ENCODE results near the gene SRSF8. TPM values are rescaled to one million over a fixed set of nuclear protein-coding genes. Genes with fewer than 3 reads are reported as not detected.

The SRSF8 gene
- total and polyA plus RNA-seq, 9 of the 15 experiments (the other 6 are each of a cell fraction or from before 2014, with no cell fraction given), result 18.0 to 53.4 (median 27.9) TPM

DNA sequence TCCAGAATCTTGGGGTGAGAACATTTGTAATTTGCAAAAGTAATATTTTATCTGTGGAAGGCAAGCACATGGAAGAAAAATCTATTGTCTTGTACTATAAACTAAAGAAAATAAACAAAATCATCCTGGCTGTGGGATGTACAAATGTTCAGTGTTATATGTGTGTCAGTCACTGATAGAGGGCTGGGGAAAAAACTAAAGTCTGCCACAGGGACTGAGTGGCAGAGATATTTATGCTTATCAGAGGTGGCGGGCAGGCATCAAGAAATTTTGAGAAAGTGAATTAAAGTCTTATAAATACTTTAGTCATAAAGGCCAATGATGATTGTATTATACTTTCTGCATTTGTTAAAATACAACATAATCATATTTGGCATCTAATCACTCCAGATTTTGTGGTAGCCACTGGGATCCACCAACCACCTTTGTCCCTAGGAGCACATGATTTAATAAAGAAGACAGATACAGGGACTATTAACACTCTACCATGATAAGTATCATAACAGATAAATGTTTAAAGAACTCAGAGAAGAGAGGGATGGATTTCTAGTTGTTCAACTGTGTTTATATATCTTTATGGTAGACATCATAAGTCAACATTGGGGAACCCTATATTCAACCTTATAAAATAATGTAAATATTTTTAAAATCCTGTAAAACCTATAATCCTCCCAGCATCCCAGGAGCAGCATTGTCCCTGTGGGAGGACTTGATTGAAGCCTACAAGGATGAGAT, 20.3 kb downstream of the SRSF8 start:
- H3K4me1 ChIP-seq (replicated peaks in 1 of 2; ENCODE audit: control insufficient read depth in 2 of 2, insufficient read depth in 2 of 2, low read length in 2 of 2), result peaks cover 20 to 22% of the 10 kb centered on the region in 2 experiments
- H3K9me3 ChIP-seq (replicated peaks; ENCODE audit: control insufficient read depth, insufficient read depth, low read depth, low read length), result no peaks in the 10 kb centered on the region
- no peaks in the 10 kb centered on the region for H3K36me3 ChIP-seq (ENCODE audit: control insufficient read depth, insufficient read depth, low read length)
- no TSS peak for BruUV-seq (replicated peaks)
- H3K4me3 ChIP-seq, result no peak overlapping the region
- FAIRE-seq, result no peak
- no peaks in the 10 kb centered on the region for H3K27me3 ChIP-seq (ENCODE audit: control insufficient read depth in 2 of 2, insufficient read depth in 2 of 2, low read length in 2 of 2)
- H2AFZ ChIP-seq (ENCODE audit: low read depth, low read length), result no peak overlapping the region
- TF ChIP-seq ZNF551 (CRISPR knock-in tag; IDR thresholded peaks at IDR 0.05), result no peak
- no peak for TF ChIP-seq CSDE1 (IDR thresholded peaks at IDR 0.05)
- no peak for TF ChIP-seq BRD4 (IDR thresholded peaks at IDR 0.05)
- TF ChIP-seq PRPF4 (IDR thresholded peaks at IDR 0.05; ENCODE audit: insufficient read depth, low read depth, low read length, poor library complexity, severe bottlenecking), result no peak
- TF ChIP-seq, protein P1, sequence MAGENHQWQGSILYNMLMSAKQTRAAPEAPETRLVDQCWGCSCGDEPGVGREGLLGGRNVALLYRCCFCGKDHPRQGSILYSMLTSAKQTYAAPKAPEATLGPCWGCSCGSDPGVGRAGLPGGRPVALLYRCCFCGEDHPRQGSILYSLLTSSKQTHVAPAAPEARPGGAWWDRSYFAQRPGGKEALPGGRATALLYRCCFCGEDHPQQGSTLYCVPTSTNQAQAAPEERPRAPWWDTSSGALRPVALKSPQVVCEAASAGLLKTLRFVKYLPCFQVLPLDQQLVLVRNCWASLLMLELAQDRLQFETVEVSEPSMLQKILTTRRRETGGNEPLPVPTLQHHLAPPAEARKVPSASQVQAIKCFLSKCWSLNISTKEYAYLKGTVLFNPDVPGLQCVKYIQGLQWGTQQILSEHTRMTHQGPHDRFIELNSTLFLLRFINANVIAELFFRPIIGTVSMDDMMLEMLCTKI (IDR thresholded peaks at IDR 0.05; ENCODE audit: partially characterized antibody), result no peak
- TF ChIP-seq SMARCA4 (IDR thresholded peaks at IDR 0.05), result no peak
- TF ChIP-seq TCFL5 (CRISPR knock-in tag; conservative IDR thresholded peaks at IDR 0.05), result no peak
- TF ChIP-seq ZNF274 (IDR thresholded peaks at IDR 0.05; ENCODE audit: borderline replicate concordance, low read depth, low read length), result no peak
- no peak for TF ChIP-seq ADNP (tag; IDR thresholded peaks at IDR 0.05)
- no peak for TF ChIP-seq EGR1 (conservative IDR thresholded peaks at IDR 0.05)
- no peak for TF ChIP-seq LEF1 (IDR thresholded peaks at IDR 0.05)
- no peak for TF ChIP-seq HCFC1 (IDR thresholded peaks at IDR 0.05; ENCODE audit: low read depth, low read length)
- H3K9me1 ChIP-seq (ENCODE audit: control insufficient read depth, insufficient read depth, low read length), result no peaks in the 10 kb centered on the region
- no peak overlapping the region for H3K27ac ChIP-seq (ENCODE audit: extremely low read depth, low read depth, low read length)
- no peak for ATAC-seq
- H3K79me2 ChIP-seq (ENCODE audit: control insufficient read depth, insufficient read depth, low read length), result peaks cover 15% of the 10 kb centered on the region; the same call in 2 of the 3 replicates
- H4K20me1 ChIP-seq (replicated peaks; ENCODE audit: control insufficient read depth, insufficient read depth, low read length), result peaks cover 3% of the 10 kb centered on the region; the same call in 1 of the 2 replicates
- CTCF ChIA-PET (ENCODE audit: low intra/inter-chr PET ratio), result no interaction called here
- intact Hi-C loops (cut with micrococcal nuclease), result no loop called here
- DNase-seq (ENCODE audit: extremely low read depth in 1 of 4, low spot score in 3 of 4), result no peak
- POLR2A ChIA-PET, result no interaction called here
- no peak overlapping the region for H3K4me2 ChIP-seq (ENCODE audit: insufficient read depth, low read length)
- WGBS (ENCODE audit: insufficient coverage, low coverage, missing lambda C conversion rate), result 25% methylated on average over 1 of the region's 1 CpG
- in situ Hi-C loops (cut with MboI), result no loop called here
- no peak overlapping the region for H3K9ac ChIP-seq (ENCODE audit: insufficient read depth in 1 of 2, low read depth in 2 of 2, low read length in 2 of 2)
